NT2/D1 (cell line): Measurements from ENCODE around the gene UBAP1L.

Experiments used
- SUZ12 ChIP-seq: IDR thresholded peaks from 2 replicates; pipeline ENCODE4 v1.6.1; 2011; ENCODE audit not compliant: insufficient read length, insufficient read depth; ENCODE audit errors: extremely low read depth
- YY1 ChIP-seq: IDR thresholded peaks from 2 replicates; pipeline ENCODE4 v1.6.1; 2011; ENCODE audit not compliant: insufficient read length, insufficient read depth
- ZNF274 ChIP-seq: IDR thresholded peaks from 2 replicates; pipeline ENCODE4 v1.6.1; 2011; ENCODE audit warnings: mild to moderate bottlenecking, low read depth, low read length

- TF ChIP-seq ZNF274 (no peak), YY1 (no peak), SUZ12 (no peak)
These were observed 43.6 kb downstream of the UBAP1L start for GRCh38 chr15:65071381-65071811.
